ENCODE measurements around the gene LUZP1. TPM values are rescaled to one million over a fixed set of nuclear protein-coding genes. Genes with fewer than 3 reads are reported as not detected.

Gene LUZP1
- total RNA-seq, 1 experiment from 2014 or later, result 22.4 TPM

DNA sequence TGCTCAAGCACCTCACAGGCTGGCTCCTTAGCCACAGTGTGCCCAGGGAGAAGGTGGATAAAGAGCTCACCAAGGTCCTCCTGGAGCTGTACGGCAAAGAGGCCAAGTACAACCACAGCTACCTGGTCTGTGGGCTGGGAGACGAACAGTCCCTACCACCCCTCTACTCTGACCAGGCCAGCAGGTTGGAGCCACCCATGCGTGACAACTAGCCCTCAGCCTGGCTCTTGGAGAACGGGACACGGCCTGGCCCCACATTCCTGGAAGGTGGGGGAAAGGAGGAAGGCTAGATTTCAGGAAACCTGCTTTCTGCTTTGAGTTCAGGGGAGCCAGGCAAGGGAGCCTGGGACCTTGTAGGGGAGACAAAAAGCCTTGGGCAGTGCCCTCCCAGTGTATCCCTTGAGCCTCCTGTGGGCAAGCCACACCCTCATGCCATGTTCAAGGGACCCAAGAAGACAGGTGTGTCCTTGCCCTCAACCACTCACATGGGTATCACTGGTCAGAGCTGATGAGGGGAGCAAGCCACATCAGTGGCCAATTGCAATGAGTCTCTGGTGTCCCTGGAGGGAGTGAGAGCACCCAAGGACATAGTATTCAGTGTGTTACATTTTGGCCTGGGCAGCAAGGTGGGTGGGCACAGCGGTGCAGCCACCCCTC is 27.6 kb downstream of the LUZP1 start:
- DNase-seq (ENCODE audit: low read depth, low spot score), result no peak
- Histone ChIP-seq H3K4me2 (ENCODE audit: low read length) (no peak overlapping the region), H3K9me3 (ENCODE audit: control insufficient read depth in 1 of 2, insufficient read depth in 1 of 2, low read depth in 1 of 2, low read length in 2 of 2) (no peaks in the 10 kb centered on the region), H3K79me2 (ENCODE audit: insufficient read depth, low read length) (peaks cover 63% of the 10 kb centered on the region), H3K4me1 (ENCODE audit: control insufficient read depth in 1 of 2, insufficient read depth in 2 of 2, low read length in 2 of 2) (peaks cover 0 to 6% of the 10 kb centered on the region in 2 experiments; a peak in 1 of 4 replicates), H3K4me3 (replicated peaks in 1 of 2; ENCODE audit: low read depth in 1 of 2, low read length in 2 of 2) (no peak overlapping the region), H3K27ac (ENCODE audit: low read depth, low read length) (no peak overlapping the region), H2AFZ (ENCODE audit: low read depth, low read length, poor library complexity, severe bottlenecking) (no peak overlapping the region), H3K27me3 (ENCODE audit: insufficient read depth, low read length) (no peaks in the 10 kb centered on the region), H4K20me1 (ENCODE audit: insufficient read depth) (no peaks in the 10 kb centered on the region), H3K9ac (ENCODE audit: low read length) (no peak overlapping the region), H3K9me2 (ENCODE audit: insufficient read depth) (no peaks in the 10 kb centered on the region), H3K36me3 (ENCODE audit: control insufficient read depth in 1 of 2, insufficient read depth in 2 of 2, low read length in 2 of 2) (no peaks in the 10 kb centered on the region)
- TF ChIP-seq EZH2 (IDR thresholded peaks at IDR 0.05) (no peak), SIN3A (IDR thresholded peaks at IDR 0.05; ENCODE audit: low read depth) (no peak), SRF (IDR thresholded peaks at IDR 0.05; ENCODE audit: low read depth) (no peak), POLR2A (IDR thresholded peaks at IDR 0.05; ENCODE audit: borderline replicate concordance, extremely low read depth, insufficient read depth, insufficient read length) (no peak), EZH2phosphoT487 (IDR thresholded peaks at IDR 0.05; ENCODE audit: borderline replicate concordance) (no peak), SP1 (IDR thresholded peaks at IDR 0.05; ENCODE audit: low read depth) (no peak)
- TF ChIP-seq, protein P1, sequence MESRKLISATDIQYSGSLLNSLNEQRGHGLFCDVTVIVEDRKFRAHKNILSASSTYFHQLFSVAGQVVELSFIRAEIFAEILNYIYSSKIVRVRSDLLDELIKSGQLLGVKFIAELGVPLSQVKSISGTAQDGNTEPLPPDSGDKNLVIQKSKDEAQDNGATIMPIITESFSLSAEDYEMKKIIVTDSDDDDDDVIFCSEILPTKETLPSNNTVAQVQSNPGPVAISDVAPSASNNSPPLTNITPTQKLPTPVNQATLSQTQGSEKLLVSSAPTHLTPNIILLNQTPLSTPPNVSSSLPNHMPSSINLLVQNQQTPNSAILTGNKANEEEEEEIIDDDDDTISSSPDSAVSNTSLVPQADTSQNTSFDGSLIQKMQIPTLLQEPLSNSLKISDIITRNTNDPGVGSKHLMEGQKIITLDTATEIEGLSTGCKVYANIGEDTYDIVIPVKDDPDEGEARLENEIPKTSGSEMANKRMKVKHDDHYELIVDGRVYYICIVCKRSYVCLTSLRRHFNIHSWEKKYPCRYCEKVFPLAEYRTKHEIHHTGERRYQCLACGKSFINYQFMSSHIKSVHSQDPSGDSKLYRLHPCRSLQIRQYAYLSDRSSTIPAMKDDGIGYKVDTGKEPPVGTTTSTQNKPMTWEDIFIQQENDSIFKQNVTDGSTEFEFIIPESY (IDR thresholded peaks at IDR 0.05; ENCODE audit: extremely low read depth, insufficient replicate concordance, low read length), result no peak
- ChIA-PET POLR2A (interaction anchor here (1.2 kb wide), 1 partner anchor 10 kb away, joined by 3 read pairs; no protein-coding TSS in a partner anchor), CTCF (no interaction called here), RAD21 (ENCODE audit: low non-redundant PET in 1 of 2, low total read pairs in 2 of 2, uncharacterized antibody in 2 of 2, unreplicated experiment in 2 of 2) (no interaction called here)
- intact Hi-C loops (cut with micrococcal nuclease), result no loop called here
- ATAC-seq, result no peak
- no TSS peak for BruUV-seq (replicated peaks)

DNA sequence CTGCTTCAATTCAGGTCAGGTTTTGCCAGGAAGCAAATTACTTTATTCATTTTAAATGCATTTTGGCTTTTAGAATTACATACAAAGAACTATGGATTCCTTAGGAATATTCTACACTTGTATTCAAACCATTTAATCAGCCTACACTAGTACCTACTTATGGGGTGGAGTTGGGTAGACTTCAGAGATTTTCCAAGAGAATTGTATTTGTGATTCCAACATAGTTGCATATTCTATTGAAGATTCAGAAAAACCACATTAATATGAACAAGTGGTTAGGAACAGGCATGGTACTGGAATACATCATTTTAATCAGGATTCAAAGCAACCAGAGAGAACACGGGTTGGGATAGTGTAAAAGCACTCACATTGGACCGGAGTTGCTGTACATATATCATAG is 33.4 kb downstream of the LUZP1 start:
- Histone ChIP-seq H3K79me2 (ENCODE audit: insufficient read depth, low read length) (peaks cover 84% of the 10 kb centered on the region), H3K9me2 (ENCODE audit: insufficient read depth) (no peaks in the 10 kb centered on the region), H3K9me3 (ENCODE audit: control insufficient read depth in 1 of 2, insufficient read depth in 1 of 2, low read depth in 1 of 2, low read length in 2 of 2) (no peaks in the 10 kb centered on the region), H3K4me1 (ENCODE audit: control insufficient read depth in 1 of 2, insufficient read depth in 2 of 2, low read length in 2 of 2) (peaks cover 2 to 19% of the 10 kb centered on the region in 2 experiments; a peak in 2 of 4 replicates), H2AFZ (ENCODE audit: low read depth, low read length, poor library complexity, severe bottlenecking) (no peak overlapping the region), H3K9ac (ENCODE audit: low read length) (no peak overlapping the region), H4K20me1 (ENCODE audit: insufficient read depth) (no peaks in the 10 kb centered on the region), H3K27me3 (ENCODE audit: insufficient read depth, low read length) (no peaks in the 10 kb centered on the region), H3K27ac (ENCODE audit: low read depth, low read length) (no peak overlapping the region), H3K4me3 (replicated peaks in 1 of 2; ENCODE audit: low read depth in 1 of 2, low read length in 2 of 2) (no peak overlapping the region), H3K36me3 (ENCODE audit: control insufficient read depth in 1 of 2, insufficient read depth in 2 of 2, low read length in 2 of 2) (no peaks in the 10 kb centered on the region), H3K4me2 (ENCODE audit: low read length) (no peak overlapping the region)
- CTCF ChIA-PET, result no interaction called here
- no TSS peak for BruUV-seq (replicated peaks)
- intact Hi-C loops (cut with micrococcal nuclease), result no loop called here
- no peak for TF ChIP-seq ZNF274 (IDR thresholded peaks at IDR 0.05; ENCODE audit: low read depth, low read length)
- TF ChIP-seq EZH2phosphoT487 (IDR thresholded peaks at IDR 0.05; ENCODE audit: borderline replicate concordance), result no peak
- no peak for TF ChIP-seq SIN3A (IDR thresholded peaks at IDR 0.05; ENCODE audit: low read depth)
- TF ChIP-seq EGR1 (IDR thresholded peaks at IDR 0.05; ENCODE audit: low read depth), result no peak
- TF ChIP-seq, protein P2, sequence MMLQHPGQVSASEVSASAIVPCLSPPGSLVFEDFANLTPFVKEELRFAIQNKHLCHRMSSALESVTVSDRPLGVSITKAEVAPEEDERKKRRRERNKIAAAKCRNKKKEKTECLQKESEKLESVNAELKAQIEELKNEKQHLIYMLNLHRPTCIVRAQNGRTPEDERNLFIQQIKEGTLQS (IDR thresholded peaks at IDR 0.05), result no peak
- TF ChIP-seq JUND (IDR thresholded peaks at IDR 0.05), result no peak
- TF ChIP-seq, protein P3, sequence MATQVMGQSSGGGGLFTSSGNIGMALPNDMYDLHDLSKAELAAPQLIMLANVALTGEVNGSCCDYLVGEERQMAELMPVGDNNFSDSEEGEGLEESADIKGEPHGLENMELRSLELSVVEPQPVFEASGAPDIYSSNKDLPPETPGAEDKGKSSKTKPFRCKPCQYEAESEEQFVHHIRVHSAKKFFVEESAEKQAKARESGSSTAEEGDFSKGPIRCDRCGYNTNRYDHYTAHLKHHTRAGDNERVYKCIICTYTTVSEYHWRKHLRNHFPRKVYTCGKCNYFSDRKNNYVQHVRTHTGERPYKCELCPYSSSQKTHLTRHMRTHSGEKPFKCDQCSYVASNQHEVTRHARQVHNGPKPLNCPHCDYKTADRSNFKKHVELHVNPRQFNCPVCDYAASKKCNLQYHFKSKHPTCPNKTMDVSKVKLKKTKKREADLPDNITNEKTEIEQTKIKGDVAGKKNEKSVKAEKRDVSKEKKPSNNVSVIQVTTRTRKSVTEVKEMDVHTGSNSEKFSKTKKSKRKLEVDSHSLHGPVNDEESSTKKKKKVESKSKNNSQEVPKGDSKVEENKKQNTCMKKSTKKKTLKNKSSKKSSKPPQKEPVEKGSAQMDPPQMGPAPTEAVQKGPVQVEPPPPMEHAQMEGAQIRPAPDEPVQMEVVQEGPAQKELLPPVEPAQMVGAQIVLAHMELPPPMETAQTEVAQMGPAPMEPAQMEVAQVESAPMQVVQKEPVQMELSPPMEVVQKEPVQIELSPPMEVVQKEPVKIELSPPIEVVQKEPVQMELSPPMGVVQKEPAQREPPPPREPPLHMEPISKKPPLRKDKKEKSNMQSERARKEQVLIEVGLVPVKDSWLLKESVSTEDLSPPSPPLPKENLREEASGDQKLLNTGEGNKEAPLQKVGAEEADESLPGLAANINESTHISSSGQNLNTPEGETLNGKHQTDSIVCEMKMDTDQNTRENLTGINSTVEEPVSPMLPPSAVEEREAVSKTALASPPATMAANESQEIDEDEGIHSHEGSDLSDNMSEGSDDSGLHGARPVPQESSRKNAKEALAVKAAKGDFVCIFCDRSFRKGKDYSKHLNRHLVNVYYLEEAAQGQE (IDR thresholded peaks at IDR 0.05; ENCODE audit: low read depth), result no peak
- TF ChIP-seq, protein P4, sequence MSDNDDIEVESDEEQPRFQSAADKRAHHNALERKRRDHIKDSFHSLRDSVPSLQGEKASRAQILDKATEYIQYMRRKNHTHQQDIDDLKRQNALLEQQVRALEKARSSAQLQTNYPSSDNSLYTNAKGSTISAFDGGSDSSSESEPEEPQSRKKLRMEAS (IDR thresholded peaks at IDR 0.05), result no peak
- TF ChIP-seq FOSL1 (IDR thresholded peaks at IDR 0.05; ENCODE audit: low read depth), result no peak
- TF ChIP-seq SRF (IDR thresholded peaks at IDR 0.05; ENCODE audit: low read depth), result no peak
- no peak for TF ChIP-seq POLR2A (IDR thresholded peaks at IDR 0.05; ENCODE audit: borderline replicate concordance, extremely low read depth, insufficient read depth, insufficient read length)
- RAD21 ChIA-PET (ENCODE audit: low non-redundant PET in 1 of 2, low total read pairs in 2 of 2, uncharacterized antibody in 2 of 2, unreplicated experiment in 2 of 2), result no interaction called here
- no peak for DNase-seq (ENCODE audit: low read depth, low spot score)
- ATAC-seq, result no peak
- POLR2A ChIA-PET, result no interaction called here
